Head of caudate nucleus (tissue), 42 donors: ENCODE results near the gene MS4A10.
"Not testable (repeated sequence)": the region's sequence is repeated elsewhere in the genome, so short reads cannot be mapped to it uniquely, and the experiment has no call there.

Experiments
- DNase-seq, 42 donors: peaks; one replicate each; pipeline versions ENCODE4 v3.0.0 to v3.0.0-alpha.2; 2020 to 2021; ENCODE audit warnings: mixed read lengths in 7 of 42
- intact Hi-C: fragments of 100-400 bp; cut with DNase I; formaldehyde crosslinking; loops from one replicate; pipeline ENCODE4 v1.15.0; 2022

Gene MS4A10

GRCh38 chr11:60813324-60813723, 28.2 kb downstream of the MS4A10 start:
- intact Hi-C loops: no loop called here
- no peak for DNase-seq

- intact Hi-C loops: no loop called here
- DNase-seq: no peak
Observed at GRCh38 chr11:60814112-60814511, 29.0 kb downstream of the MS4A10 start.

DNA sequence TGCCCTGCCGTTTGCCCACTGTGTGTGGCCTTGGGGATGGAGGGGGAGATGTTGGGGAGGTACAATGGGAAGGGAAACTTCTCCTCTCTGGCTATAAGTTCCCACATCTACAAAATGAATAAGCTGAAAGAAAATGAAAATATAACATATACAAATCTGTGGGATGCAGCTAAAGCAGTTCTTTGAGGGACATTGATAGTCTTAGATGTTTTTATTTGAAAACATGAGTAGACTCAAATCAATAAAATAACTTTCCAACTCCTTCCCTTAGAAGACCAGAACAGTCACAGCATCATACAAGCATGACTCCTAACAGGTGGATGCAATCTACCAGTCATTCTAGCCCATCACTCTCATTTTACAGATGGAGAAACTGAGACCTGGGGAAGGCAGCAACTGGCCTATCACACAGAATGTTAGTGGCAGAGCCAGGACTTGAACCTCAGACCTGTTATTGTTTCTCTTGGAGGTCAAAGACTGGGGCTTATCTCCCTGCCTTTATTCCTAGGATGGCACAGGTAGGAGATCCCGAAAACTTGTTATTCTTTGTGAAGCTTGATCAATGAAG, 31.5 kb downstream of the MS4A10 start:
- no peak for DNase-seq
- intact Hi-C loops: no loop called here

DNA sequence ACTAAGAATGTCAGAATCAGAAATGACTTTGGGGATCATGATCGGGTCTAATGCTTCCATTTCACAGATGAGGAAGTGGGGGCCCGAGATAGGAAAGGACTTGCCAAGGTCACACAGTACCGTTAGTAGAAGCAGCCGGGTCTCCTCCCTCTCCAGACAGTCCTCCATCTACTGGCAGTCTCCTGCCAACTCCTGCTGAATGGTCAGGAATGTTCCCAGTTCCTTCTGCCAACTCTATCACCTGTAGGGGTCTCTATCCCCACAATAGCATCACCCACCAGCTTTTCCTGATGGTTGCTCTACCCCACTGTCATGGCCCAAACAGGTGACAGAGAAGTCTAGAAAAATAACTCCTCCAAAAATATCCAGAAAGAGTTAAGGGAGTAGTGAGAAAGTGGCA, 32.9 kb downstream of the MS4A10 start:
- intact Hi-C loops: no loop called here
- DNase-seq: no peak

GRCh38 chr11:60821827-60822599, 36.9 kb downstream of the MS4A10 start:
- DNase-seq: no peak
- intact Hi-C loops: no loop called here

GRCh38 chr11:60823745-60824306, 38.7 kb downstream of the MS4A10 start:
- intact Hi-C loops: not testable (repeated sequence)

GRCh38 chr11:60825118-60825517, 40.0 kb downstream of the MS4A10 start:
- intact Hi-C loops: no loop called here
- DNase-seq: no peak

More at GRCh38 chr11:60823745-60824306, 38.7 kb downstream of the MS4A10 start:
- not testable (repeated sequence) for DNase-seq

- intact Hi-C loops: no loop called here
- no peak for DNase-seq
Observed at GRCh38 chr11:60825790-60826189, 40.7 kb downstream of the MS4A10 start.

DNA sequence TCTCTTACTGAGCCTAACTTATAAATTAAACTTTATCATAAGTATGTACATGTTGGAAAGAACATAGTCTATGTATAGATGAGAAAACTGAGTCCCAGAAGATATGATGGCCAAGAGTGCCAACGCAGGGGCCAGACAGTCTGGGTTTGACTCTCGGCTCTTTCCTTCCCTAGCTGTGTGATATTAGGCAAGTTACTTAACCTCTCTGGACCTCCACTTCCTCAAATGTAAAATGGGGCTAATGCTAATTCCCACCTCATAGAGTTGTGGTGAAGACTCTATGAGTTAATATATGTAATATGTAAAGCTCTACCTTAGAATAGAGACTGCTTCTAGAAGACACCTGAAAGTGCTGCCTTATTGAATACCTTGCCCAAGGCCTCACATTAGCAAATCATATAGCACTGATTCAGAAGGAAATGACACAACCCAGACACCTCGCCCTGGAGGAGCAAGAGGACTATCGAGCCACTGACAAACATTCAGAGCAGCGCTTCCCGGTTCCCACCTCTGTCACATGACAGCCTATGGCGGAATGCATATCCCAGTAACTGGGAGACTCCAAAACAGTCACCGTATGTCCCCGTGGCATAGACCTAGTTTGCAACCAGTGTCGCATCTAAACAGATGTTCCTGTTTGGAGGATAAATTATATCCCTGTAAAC, 45.5 kb downstream of the MS4A10 start:
- intact Hi-C loops: loop anchor here (5.0 to 10.0 kb wide), 2 partner anchors 72 to 354 kb away; no protein-coding TSS in a partner anchor
- peak in 2 of 42 donors; percentile 11 to 30 for DNase-seq

DNA sequence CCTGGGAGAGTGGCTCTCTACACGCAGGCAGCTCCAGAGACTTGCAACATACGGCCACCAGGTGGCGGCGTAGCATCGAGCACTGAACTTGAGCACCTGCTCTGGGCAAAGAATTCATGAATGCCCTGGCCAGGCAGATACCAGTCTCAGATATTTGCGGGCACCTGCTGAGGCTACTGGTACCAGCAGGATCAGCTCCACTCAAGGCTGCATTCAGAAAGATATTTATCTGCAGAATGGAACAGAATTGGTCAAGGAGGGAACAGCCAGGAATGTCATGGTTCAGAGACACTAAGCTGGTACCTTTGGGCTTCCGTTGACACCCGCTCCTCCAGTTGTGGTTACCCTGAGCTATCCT, 46.0 kb downstream of the MS4A10 start:
- DNase-seq: peak; percentile 67 to 95 (median 88)
- intact Hi-C loops: loop anchor here (5.0 to 10.0 kb wide), 2 partner anchors 71 to 354 kb away; no protein-coding TSS in a partner anchor

DNA sequence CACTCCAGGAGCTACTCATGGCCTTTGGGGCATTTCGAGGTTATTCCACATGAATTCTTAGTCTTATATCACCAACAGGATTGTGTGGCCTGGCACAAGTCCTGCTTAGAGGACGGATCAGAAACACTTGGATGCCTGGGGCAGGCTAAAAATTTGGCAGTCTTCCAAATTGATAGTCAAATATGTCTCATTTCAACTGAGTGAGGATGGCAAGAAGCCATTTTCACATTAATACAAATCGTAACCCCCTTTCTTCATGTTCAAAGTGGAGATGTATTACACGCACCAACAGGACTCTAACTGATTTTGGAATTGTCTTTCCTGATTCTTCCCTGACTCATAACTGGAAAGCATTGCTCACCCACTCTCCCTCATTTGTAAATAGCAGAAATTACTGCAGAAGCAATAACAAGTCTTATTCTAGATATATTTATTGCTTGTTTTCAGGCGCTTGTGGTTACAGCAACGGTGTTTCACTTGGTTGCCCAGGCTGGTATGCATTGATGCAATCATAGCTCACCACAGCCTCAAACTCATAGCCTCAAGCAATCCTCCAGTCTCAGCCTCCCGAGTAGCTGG, 46.5 kb downstream of the MS4A10 start:
- DNase-seq: no peak
- intact Hi-C loops: loop anchor here (5.0 to 10.0 kb wide), 2 partner anchors 71 to 353 kb away; no protein-coding TSS in a partner anchor

GRCh38 chr11:60834742-60835533, 49.8 kb downstream of the MS4A10 start:
- intact Hi-C loops: loop anchor here (5.0 to 10.0 kb wide), 2 partner anchors 67 to 350 kb away; no protein-coding TSS in a partner anchor
- DNase-seq: no peak

DNA sequence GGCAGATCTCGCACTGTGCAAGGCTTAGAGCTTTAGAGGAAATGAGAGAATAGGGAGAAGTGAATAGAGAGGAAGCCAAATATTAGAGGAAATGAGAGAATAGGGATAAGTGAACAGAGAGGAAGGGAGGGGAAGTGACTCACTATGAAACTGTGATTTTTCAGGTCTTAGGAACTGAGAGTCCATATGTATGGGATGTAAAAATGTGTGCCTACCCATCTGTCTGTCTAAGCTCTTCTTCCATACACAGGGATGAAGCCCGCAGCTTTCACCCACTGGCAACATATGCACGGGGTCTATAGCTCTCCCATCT, 50.4 kb downstream of the MS4A10 start:
- intact Hi-C loops: loop anchor here (10.0 kb wide), 1 partner anchor 349 kb away; no protein-coding TSS in a partner anchor
- DNase-seq: no peak

GRCh38 chr11:60836866-60837515, 51.9 kb downstream of the MS4A10 start:
- intact Hi-C loops: loop anchor here (10.0 kb wide), 1 partner anchor 348 kb away; no protein-coding TSS in a partner anchor
- no peak for DNase-seq

DNA sequence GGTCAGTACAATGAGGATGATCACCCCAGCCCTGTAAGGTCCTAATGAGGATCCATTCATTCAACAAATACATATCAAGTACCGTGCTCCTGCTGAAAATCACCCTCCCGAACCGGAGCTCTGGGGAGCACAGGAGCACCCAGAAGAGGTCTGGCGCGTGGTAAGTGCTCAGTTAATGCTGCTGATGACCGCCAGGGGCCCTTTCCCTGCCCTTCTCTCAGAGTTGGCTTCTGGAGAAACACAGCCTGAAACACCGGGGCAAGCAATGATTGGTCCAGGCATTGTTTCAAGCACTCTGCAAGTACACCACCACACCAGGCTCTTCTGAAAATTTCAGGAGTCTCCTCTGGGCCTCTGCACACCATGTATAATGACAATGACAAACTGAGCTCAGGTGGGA, 53.0 kb downstream of the MS4A10 start:
- DNase-seq: no peak
- intact Hi-C loops: loop anchor here (10.0 kb wide), 1 partner anchor 347 kb away; no protein-coding TSS in a partner anchor

DNA sequence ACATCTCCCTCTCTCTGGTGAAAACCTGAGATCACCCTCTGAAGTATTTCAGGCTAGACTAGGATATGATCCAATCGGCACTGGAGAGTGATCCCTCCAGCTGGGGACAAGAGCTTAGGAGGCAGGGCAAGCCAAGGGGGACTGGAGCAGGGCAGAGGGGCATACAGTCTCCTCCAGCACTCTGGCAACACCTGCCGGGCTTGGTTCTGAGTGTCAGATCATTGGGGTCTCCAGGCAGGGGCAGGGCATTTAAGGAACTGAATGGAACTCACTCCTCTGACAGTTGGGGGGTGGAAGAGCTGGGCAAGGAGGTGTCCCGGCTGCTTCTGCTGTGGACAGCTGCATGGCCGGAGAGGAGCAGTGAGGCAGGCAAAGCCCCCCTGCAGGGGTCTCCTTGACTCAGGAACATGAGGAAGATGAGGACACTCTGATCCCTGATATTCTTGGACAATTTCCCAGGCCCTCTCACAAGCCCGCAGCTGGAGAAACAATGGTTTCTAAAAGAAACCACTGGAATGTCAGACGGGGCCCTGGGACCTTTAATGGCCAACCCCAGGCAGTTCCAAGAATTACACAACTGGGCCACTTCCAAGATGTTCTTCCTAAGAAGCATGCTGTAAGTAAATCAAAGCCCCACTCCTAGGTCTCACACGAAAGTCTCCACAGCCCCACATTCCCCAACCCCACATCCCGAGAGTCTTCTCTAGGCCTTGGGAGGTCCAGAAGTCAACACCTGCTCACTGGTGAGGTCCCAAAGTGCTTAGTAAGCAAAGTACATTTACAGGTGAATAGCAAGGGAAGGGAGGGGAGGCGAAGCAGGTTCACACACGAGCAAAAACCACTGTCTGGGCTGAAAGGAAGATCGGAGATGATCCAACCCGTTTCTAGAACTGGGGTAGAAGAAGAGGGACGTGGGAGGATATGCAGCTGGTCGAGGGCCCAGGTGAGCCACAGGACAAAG, 55.6 kb downstream of the MS4A10 start:
- intact Hi-C loops: loop anchor here (5.0 to 10.0 kb wide), 2 partner anchors 67 to 314 kb away; partner anchors contain the start of gene PRPF19
- DNase-seq: no peak
